HG03045 (cell line): ENCODE results near the gene HGFAC.
"Not testable (repeated sequence)": the region's sequence is repeated elsewhere in the genome, so short reads cannot be mapped to it uniquely, and the experiment has no call there.

ENCODE experiments used
- ATAC-seq: cut with Tn5 transposase; IDR thresholded peaks from one replicate; pipeline ENCODE4 v1.9.1; 2021; ENCODE audit warnings: mild to moderate bottlenecking, moderate library complexity; ENCODE audit not compliant: unreplicated experiment

Gene HGFAC

DNA sequence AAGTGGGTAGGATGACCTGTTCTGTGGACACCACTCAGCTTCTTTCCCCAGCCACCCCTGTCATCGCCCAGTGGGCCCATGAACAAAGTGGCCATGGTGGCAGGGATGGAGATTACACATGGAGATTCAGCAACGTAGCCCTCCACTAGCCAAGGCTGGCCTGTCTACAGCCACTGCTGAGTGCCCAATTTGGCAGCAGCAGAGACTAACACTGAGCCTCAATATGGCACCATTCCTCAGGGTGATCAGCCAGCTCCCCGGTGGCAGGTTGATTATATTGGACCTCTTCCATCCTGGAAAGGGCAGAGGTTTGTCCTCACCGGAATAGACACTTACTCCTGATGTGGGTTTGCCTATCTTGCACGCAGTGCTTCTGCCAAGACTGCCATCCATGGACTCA, 17.4 kb downstream of the HGFAC start:
- ATAC-seq: not testable (repeated sequence)

DNA sequence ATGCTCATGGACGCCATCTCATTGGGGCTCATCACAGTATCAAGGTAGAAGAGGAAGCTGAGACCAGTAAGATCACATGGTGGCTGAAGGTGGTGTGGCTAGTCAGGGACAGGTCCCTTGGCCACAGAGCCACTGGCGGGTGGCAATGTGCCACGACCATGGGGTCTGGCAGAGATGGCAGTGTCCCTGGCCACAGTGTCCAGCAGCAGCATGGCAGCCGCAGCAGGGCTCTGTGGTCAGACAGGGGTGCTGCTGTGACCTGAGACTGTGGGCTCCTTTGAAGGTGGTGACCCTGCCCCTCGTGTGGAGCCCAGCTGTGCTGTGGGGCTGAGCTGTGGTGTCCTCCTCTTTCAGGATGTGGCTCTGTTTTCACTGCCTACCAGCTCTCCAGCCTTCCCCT, 19.2 kb downstream of the HGFAC start:
- no peak for ATAC-seq

DNA sequence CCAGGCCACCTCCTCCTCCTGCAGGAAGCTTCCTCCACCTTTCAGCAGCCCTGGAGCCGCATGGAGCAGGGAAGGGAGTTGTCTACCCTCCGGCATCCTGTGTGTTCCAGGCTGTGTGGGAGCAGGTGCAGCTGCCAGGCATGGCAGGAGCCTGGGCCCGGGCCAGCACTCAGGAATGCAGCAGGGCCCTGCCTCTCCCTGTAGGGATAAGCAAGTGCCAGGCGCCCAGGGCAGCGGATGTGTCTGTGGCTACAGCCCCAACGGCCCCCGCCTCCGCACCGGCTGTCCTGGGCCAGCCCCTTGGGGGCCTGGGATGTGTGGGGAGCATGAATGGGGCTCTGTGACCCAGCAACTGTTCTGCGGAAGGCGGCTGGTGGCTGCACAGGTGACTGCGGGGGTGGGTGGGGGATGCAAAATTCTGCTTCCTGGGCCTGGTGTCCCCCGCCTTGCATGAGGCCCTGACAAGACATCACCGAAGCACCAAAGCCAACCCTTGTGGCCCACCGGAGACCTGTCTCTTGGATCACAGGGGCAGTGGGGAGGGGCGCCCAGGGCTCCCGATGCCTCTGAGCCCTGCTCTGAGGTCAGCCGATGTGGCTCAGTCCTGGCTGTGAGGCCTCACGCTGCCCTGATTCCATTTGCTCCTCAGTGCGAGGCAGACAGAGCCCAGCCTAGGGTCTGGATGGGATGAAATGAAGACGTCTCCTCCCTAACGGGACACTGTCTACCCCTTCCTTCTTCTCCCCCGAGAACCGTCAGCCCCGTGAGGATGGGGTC, 19.9 kb downstream of the HGFAC start:
- no peak for ATAC-seq

DNA sequence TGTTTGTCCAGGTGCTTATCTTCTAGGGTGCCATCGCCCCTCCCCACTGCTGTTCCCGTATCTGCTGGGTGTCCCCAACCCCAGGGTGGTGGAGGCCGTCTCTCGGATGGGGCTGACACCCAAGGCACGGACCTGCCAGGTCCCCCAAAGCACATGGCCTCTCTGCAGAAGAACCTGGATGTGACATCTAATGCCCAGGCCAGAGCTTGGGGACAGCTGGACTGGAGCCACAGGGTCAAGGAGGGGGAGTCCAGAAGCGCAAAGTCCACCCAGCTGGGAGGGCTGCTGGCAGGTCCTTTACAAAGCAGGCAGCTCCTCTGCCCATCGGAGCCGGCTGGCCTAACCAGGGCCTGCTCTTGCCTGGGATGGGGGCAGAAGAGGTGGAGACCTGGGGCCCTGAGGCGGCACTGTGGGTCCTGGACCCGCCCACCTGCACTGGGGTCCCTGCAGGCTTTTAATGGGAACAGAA, 20.6 kb downstream of the HGFAC start:
- ATAC-seq: no peak

DNA sequence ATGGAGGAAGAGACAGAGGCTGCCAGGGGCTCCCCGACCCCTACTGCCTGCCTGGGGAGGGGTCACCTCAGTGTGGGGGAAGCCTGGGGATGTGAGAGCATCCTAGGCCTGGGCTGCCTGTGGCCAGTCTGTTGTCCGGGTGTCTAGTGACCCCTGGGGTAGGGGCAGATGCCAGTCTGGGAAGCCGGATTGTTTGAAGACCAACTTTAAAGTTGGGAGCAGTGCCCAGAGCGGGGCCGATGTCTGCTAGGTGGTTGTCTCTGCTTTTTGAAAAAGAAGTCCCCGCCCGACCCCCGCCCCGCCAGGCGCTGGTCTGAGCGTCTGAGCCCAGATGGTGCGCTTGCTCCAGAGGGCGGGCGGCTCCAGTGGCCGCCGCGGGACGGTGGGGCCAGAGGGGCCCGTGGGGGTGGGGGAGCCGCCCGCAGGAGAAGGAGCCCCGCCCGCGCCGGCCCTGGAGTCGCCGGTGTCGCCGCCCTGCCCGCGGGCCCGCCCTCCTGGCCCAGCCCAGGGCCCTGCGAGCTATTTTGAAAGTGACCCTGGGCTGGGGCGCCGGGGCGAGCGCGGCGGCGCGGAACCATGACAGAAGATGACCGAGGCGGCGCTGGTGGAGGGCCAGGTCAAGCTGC, 21.1 kb downstream of the HGFAC start, which contains the start of gene DOK7:
DOK7 (plus strand) TSS at position 517 of the 626 bp plus-strand sequence; CDS start at position 587, 70 bp downstream.
- ATAC-seq: no peak

DNA sequence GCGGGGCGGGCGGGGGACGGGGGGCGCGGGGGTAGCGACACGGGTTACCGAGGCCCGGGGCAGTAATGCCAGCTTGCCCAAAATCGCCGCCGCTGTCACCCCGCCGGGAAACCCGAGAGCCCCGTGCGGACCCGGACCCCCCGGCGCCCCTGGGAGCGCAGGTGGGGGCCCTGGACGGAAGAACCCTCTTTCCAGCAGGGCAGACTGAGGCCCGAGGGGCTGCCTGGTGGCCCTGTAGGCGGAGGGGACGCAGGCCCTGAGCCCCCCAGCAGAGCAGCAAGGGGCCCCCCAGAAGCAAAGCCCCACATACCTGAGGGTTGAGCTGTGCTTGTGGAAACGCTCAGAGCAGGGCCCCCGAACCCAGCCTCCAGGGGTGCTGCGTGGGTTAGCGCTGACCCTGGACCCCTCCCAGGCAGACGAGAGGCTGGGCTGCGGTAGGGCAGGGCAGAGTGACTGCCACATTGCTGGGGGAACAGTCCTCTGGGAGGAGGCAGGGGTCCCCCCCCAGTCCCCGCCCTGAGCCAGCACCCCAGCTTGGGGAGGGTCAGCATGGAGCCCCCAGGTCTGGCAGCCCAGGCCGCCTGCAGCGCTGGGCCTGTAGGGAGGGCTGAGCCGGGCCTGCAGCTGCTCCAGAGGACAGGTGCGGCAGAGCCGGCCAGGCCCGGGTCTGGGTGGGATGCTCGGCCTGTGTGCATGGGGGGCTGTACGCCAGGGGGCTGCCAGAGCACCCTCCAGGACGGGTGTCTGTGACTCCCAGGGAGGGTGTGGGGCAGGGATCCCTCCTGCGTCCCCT, 22.0 kb downstream of the HGFAC start:
- ATAC-seq: no peak

DNA sequence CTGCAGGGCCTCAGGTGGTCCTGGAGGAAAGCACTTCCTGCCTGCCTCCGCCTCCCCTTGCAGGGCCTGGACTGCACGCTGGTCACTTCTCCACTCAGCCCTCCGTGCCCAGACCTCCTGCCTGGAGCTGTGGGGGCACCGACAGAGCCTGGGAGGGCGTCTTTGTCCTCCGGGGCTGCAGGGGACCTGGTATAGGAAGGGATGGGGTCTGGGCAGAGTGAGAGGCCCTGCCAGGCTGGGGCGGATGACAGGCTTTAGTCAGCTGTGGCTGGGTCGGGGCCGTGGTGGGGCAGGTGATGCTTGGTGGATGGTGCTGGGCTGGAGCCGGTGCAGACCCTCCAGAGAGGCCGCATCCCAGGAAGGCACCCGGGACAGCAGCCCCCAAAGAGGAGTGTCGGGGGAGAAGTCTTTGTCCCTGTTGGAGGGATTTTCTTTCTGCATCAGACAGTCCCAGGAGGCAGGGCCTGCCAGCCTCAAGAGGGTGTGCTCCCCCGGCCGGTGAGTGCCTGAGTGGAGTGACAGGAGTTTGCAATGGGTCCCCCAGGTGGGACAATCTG, 22.7 kb downstream of the HGFAC start:
- ATAC-seq: no peak

DNA sequence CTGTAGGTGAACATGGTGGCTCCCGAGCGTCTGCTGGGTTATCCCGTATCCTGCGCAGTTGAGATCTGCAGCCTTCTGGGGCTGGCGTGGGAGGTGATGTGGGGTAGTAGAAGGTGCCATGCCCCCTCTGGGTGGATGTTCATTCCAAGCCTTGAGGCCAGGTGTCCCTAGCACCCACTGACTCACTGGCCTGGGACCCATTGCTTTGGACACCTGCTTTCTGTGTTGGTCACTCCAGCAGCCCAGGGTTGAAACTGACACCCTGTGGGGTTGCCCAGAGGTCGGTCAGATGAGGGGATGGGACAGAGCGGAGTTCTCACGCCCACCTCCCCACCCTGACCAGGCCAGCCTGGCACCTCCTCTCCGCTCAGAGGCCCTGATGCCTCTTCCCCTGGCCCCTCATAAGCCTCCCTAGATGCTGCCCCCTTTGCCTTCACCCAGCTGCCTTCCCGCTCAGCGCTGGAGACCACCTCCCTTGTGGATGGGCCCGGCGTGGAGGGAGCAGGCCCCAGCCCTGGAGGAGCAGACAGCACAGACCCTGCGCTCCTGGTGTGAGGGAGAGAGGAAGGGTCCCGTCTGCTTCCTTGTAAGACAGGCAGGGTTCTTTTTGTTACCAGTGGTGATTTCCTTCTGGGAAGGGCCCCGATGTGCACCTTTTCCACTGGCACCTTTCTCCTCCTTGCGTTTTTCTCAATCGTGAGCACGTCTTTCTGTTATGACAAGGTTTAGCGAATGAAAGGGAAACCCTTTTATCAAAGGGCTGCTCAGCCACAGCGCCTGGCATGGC, 23.3 kb downstream of the HGFAC start:
- ATAC-seq: no peak

DNA sequence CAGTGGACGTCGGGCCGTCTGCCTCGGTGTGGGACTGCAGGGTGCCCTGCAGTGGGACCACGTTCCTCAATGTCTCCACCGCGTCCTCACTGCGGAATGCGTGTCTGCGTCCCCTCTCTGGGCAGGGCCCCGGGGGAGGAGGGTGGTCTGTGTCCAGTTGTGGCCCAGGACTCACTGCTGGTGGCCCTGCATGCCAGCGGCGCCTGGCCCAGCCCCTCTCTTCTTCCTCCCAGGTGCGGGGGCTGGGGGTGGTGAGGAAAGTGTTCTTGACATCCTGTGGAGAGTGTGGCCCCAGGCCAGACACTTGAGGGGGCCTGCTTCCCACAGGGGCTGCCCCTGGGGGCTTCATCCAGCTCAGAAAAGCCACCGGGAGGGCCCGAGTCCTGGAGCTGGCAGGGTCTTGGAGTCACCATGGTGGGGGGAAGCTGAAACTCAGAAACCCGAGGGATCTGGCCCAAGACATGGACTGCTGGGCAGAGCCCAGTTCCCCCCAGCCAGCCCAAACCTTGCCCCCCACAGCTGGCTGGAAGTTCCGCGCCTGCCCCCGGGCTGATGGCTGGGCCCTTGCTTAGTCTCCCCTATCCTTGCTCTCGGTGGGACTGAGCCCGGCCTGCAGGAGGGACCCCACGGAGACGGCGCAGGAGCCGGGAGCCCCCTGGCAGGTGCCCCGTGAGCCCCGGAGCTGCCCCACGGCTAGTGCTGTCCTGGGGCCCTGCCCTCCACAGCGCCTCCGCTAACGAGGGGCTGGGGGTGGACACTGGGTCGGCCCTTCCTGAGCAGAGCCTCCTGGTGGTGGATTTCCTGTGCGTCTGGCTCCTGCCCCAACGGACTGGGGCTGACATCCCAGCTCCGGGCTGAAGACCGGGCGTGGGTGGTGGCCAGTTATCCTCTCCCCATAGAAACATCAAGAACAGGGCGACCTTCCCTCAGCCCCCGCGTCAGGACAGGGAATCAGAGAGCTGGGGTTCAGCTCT, 24.2 kb downstream of the HGFAC start:
- ATAC-seq: no peak

DNA sequence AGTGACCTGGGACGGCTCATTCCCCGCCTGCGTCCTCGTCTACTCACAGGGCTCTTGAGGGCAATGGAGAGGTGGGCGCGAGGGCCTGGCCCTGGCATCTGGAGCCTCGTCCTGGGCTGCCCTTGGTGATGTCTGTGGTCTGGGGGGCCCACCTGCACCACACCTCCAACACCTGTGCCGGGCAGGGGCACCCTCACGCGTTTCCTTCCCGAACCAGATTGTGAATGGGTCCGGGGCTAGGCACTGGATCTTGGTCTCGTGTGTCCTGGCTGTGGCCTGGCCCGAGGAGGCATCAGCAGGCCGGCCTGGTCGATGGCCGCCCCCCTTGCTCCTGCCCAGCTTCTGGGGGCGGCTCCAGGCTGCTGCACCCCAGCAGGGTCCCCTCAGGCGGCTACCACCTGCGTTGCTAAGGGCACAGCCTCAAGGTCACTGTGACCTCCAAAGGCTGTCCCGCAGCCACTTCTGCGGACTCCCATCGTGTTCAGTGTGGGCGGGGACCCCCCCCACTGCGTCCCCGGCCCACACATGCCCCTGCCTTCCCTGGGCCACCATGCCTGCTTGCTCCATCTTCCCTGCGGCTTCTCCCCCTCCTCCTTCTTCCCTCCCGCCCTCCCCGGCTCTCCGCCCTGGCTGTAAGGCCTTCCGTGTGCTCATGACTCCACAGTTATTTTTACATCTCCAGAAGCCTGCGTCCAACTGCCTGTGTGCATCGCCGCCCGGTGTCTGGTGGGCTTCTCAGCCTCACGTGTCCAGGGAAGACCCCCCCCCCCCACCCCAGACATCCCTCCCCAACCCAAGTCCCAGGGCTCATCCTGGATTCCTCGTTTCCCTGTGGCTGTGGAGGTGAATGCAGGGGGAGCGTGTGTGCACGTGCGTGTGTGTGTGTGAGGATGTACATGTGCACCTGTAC, 25.2 kb downstream of the HGFAC start:
- ATAC-seq: no peak

DNA sequence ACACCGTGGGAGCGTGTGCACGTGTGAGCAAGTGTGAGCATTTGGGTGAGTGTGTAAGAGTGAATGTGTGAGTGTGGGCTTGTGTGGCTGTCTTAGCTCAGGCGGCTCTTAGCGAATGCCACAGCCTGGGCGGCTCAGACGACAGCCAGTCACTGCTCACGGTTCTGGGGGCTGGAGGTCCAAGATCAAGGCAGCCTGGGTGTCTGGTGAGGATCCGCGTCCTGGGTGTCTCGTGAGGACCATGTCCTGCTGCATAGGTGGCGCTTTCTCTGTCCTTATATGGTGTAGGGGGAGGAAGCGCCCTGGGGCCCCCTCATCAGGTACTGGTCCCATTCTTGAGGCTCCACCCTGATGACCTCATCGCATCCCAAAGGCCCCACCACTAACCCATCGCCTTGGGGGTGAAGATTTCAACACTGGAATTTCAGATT, 25.8 kb downstream of the HGFAC start:
- no peak for ATAC-seq

DNA sequence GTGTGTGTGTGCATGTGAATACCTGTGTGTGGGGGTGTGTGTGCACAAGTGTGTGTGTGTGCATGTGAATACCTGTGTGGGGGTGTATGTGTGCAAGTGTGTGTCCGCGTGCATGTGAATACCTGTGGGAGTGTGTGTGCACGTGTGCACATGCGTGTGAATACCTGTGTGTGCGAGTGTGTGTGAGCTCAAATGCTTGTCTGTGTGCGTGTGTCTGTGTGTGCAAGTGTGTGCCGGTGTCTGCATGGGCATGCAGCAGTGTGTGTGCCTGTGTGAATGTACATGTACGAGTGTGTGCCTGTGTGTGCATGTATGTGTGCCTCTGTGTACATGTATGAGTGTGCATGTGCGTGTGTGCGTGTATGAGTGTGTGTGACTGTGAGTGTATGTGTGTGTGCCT, 26.4 kb downstream of the HGFAC start:
- no peak for ATAC-seq

DNA sequence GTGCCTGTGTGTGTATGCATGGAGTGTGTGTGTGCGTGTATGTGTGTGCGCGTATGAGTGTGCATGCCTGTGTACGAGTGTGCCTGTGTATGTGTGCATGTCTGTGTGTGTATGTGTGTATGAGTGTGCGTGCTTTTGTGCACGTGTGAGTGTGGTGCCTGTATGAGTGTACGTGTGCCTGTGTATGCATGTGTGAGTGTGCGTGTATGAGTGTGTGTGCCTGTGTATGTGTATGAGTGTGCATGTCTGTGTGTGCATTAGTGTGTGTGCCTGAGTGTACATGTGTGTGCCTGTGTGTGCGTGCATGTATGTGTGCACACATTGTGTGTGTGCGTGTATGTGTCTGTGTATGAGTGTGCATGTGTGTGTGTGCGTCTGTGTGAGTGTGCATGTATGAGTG, 27.0 kb downstream of the HGFAC start:
- ATAC-seq: no peak

DNA sequence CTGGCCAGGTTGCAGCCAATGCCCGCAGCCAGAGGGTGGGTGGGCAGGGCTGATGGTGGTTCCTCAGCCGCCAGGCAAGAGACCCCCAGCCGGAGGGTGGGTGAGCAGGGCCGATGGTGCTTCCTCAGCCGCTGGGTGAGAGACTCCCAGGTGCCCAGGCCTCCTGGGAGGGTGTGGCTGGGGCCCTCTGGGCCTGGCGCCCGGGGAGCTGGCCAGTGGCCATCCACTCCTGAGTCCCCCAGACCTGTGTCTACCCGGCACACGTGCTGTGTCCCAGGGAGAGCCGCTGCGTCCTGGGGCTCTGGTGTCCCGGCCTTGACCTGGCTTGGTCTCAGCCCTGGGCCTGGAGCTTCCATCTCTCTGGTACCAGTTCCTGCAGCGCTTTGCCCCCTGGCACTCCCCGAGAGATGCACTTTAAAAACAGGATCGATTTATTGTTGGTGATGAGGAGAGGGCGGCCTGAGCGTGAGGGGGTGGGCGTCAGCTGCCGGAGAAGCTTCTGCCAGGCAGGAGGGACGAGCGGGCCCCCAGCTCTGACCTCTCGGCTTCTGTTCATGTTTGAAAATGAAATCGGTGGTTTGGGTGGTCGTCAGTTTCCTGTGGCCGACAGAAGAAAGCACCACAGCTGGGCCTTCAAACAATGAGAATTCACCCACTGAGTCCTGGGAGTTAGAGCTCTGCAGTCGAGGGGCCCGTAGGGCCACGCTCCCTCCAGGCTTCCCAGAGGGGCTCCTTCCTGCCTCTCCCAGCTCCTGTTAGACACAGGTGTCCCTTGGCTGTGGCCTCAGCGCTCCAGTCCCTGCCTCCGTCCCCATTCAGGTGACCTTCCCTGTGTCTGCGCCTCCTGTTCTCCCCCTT, 27.8 kb downstream of the HGFAC start:
- ATAC-seq: no peak

DNA sequence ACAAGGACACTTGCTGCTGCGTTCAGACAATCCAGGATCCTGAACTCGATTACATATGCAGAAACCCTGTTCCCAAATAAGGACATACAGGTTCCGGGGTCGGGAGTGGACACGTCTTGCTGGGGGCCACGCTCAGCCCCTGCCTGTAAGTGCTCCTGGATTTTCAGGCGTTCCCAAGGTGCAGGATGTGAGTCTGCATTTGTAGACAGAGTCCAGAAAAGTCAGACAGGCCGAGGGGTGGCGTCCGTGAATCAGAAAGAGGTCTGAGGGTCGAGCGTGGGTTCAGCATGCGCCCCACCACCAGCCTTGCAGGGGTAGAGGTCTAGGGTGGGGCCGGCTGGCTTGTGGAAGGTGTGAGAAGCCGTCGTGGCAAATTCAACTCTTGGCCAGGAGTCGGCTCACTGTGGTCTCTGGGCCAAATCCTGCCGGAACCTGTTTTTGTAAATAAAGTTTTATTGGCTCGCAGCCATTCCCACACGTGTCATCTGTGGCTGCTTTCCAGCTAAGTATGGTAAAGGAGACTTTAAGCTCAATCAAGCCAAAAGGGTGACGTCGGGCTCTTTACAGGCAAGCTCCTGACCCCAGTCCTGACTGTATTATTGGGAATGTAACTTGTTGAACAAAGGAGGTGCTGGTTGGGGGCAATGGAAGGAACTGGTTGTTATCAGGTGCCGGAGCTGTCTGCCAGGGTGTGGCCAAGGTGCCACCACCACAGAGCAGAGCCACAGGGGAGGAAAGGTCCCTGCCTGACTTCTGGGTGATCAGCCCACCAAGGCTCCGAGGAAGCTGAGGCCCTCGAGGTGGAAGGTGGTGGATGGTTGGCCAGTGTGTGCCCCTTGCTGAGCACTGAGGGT, 28.7 kb downstream of the HGFAC start:
- ATAC-seq: no peak

DNA sequence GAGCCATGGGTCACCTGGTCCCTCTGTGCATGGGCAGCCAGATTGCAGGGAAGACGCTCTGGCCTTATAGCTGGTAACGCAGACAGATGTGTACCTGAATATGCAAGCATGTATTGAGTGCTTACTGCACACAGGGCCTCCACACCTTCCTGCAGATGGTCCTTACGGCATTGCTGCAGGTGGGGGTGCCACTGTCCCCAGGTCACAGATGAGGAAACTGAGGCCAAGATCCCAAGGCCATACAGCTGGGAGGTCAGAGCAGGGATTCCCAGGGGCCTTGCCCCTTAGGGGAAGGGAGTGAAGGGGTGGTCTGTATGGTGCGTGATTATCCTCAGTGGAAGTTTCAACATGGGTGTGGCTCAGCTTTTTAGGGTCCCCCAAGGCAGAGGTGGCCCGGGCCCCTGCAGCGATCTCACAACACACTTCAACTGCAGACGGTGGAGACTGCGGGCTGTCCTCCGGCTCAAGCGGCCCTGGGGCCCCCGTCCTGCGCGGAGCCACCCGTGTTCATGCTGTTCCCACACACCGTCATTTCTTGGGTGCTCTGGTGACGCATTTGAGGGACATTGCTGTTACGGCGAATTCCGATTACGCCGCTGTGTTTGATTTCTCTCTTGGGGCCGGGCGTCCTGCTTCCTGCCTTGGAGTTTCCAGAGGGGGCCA, 29.5 kb downstream of the HGFAC start:
- no peak for ATAC-seq
